ENCODE results near the gene HSPB7.

DNA sequence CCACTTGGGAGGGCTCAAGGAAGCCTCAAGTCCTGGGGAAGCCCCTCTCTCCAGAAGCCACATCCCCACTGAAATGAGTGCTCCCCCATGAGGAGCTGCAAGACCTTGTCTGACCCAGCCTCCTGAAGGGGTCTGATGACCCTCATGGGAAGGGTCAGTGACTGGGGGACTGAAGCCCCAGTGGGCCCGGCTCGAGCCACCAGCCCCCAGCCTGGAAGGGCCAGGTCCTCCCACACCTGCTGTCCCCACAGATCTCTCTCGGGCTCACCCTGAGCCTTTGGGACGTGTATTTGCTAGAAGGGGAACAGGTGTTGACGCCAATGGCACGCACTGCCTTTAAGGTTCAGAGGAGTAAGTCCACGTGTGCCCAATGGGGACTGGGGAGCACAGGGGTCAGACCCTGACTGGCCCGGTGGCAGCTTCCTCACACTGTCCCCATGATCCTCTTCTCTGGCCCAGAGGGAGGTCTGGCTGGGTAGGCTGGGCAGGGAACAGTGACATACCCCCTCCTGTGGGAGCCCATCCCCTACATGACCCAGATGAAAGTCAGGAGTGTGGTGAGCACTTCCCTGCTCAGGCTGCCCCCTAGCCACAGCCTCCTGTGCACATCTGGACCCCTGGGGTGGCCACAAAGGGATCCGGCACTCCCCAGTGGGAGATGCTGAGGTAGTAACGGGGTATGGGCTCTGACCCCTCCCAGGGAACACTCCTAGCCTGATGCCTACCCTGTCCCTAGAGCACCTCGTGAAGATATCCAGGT is 26.2 kb downstream of the HSPB7 start:
- TF ChIP-seq, protein P1, sequence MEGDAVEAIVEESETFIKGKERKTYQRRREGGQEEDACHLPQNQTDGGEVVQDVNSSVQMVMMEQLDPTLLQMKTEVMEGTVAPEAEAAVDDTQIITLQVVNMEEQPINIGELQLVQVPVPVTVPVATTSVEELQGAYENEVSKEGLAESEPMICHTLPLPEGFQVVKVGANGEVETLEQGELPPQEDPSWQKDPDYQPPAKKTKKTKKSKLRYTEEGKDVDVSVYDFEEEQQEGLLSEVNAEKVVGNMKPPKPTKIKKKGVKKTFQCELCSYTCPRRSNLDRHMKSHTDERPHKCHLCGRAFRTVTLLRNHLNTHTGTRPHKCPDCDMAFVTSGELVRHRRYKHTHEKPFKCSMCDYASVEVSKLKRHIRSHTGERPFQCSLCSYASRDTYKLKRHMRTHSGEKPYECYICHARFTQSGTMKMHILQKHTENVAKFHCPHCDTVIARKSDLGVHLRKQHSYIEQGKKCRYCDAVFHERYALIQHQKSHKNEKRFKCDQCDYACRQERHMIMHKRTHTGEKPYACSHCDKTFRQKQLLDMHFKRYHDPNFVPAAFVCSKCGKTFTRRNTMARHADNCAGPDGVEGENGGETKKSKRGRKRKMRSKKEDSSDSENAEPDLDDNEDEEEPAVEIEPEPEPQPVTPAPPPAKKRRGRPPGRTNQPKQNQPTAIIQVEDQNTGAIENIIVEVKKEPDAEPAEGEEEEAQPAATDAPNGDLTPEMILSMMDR (IDR thresholded peaks at IDR 0.05) = no peak
- TF ChIP-seq POLR2A (IDR thresholded peaks at IDR 0.05) = no peak
